GM21619 (cell line): ENCODE results near the gene LRRTM4.

Experiments
- ATAC-seq: cut with Tn5 transposase; IDR thresholded peaks from one replicate; pipeline ENCODE4 v1.9.1; 2021; ENCODE audit not compliant: unreplicated experiment

Gene LRRTM4

DNA sequence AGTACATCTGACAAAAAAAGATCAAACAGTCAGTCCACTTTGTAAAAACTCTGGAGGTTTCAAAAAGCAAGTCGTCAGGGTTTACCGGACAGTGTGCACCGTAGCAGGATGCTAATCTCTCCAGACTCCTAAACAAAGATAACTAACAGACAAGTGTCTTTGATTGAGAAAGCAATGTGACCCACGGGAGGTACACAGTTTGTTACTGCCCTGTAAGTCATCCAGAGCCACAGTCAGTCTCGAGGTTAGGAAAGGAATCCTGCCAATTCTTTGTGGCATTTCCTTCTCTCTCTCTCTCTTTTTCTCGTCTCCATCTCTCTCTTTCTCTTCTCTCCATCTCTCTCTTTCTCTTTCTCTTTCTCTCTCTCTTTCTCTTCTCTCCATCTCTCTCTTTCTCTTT, 42.8 kb downstream of the LRRTM4 start:
- ATAC-seq: no peak

DNA sequence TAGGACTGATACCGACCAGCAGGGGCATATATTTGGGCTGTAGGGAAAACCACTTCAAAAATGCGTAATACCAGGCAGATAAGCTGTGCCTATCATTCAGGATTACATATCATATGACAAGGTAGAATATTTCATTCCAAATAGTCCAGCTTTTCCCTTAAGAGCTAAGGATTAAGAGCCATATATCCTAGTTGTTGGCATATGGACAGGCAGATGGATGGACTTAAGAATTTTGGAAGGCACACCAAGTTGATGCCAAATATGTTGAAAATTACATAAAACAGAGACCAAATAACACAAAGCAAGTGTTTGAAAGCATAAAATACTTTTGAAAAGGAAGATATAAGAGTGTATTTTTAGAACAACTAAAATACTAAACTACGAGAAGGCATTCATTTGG, 52.1 kb downstream of the LRRTM4 start:
- ATAC-seq: no peak

DNA sequence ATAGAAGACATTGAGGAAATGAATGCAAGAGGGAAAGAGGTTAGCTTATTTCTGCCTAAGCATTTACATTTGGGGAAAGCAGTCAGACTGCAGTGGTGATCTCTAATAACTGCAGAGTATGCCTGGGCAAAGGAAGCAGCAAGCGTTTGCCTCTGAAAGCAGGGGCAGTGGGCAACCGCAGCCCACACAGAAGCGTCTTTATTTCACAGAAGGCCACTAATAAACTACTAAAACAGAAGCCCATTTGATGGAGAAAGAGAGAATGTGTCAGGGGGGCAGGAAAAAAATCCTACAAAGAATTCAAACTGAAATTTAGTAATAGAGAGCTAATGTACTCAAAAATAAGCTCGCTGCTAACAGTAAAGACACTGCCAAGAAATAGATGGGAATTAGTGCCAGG, 53.1 kb downstream of the LRRTM4 start:
- no peak for ATAC-seq

DNA sequence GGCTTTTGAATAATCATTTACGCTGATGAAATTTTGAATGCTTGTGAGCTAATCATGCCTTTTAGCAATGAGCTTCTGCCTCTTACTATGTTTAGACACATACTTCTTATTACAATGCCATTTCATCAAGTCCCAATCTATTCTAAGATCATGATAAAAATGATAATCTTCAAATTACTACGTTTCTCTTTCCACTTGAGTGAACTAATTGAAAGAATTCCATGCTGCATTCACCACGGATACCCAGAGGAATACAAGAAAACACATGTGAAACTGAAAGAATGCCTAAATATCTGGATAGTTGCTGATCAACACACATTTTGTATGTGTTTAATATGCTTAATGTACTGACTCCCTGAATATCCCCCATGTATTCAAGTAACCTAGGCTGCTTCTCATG, 62.3 kb downstream of the LRRTM4 start:
- no peak for ATAC-seq

DNA sequence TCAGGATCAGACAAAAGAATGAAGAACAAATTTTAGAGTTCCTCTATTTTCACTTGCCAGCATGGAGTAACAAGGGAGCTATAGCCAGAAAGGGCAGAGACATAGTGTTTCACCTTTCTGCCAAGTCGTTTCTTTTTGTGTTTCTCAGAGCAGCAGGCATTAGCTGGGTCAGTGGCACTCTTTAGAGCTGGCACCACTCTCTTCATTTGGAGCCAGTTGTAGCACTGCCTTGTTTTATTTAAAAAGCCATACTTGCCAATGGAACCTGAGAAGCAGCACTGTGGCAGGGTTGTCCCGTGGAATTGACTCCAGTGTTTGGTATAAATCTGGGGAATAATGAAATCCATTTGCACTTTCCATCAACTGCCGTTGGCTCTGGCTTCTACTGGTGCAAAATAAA, 64.0 kb downstream of the LRRTM4 start:
- no peak for ATAC-seq

DNA sequence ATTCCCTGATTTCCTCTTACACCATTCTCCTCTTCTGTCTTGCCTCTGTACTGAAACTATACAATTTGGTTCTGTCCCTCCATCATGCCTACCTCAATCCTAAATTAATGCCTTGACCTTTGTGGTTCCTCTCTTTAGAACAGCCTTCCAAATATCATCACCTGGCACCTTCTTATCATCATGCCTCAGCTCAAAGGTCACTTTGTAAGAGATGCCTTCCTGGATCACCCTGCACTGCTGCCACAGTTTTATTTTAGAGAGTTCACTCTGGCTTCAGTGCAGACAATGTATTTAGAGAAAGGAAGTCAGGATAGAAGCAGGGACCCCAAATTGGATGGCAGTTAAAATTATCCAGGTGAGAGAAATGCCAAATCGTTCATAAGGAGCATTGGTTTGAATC, 64.5 kb downstream of the LRRTM4 start:
- ATAC-seq: no peak

DNA sequence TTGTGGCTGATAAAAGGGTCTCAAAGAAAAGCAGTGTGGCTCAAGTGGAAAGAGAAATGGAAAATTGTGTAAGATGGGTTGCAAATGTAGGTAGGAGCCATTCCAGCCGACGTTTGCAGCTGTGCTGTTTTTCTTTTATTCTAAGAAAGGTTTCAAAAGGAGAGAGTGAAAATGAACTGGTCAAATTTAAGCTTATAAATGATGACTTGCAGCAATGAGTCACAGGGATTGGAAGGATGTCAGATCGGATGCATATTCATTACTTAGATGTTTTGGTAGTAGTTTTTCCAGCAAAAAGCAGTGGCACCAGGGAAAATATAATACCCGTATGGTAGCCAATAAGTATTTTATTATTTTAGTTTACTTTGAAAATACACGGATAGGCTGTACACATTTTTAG, 79.1 kb downstream of the LRRTM4 start:
- no peak for ATAC-seq

DNA sequence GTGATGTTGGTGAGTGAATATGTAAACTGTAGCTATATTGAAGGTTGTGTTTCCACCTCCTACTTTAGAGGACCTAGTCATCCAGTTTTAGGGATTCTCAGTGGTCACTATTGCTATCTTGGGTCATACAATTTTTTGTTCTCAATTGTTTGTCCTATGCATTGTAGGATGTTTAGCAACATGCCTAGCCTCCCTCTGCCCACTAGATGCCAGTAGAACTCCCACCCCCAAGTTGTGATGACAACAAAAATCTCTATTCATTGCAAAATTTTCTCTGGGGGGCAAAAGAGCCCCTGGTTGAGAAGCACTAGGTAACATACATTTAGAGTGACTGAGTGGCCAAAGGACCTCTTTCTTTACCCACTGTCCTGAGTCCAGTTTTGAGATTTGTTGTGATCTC, 87.3 kb downstream of the LRRTM4 start:
- no peak for ATAC-seq

DNA sequence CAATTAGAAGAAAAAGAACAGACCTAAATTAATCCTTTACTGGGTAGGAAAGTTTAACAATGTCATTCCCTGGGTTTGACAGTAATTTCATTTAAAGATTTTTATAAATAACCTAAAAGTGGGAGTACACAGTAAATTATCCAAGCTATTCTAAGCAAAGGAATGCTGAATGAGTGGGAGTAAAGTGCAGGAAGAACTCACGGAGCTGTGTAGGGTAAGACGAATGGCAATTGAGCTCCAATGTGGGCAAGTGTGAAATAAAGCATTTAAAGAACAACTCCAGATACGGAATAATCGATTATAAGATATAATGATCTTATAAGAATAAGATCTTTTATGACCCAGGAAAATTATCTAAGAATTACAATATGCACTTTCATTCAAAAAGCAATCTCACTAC, 93.2 kb downstream of the LRRTM4 start:
- no peak for ATAC-seq

DNA sequence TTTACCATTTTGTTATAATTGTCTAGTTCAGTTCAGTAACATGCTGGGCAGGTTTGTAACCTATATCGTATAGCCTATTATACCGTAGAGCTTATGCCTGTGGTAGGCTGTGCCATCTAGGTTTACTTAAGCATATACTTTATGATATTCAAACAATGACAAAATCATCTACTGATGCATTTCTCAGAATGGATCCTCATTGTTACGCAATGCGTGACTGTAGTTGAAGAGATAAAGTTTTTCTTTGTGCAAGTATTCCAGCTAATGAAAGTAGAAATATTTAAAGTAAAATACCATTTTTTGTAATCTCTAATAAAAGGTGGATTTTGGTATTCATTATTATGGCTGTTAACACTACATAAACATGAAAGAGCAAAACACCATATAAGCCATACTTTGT, 100.2 kb downstream of the LRRTM4 start:
- ATAC-seq: no peak

DNA sequence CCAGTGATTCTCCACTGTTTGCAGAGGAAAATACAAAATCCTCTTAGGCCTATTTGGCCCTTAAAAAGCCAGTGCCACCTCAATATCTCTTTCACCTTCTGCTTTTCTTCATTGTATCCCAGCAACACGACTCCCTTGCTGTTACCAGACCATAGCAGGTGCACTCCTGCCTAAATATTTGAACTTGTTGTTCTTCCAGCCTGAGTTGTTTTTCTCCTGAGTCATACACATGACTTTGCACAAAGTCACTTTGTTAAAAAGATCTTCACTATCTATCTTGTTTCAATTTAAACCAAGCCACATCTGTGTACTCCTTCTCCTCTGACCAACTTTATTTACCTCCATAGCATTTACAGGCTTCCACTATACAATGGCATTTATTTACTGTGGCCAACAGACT, 103.6 kb downstream of the LRRTM4 start:
- ATAC-seq: no peak

DNA sequence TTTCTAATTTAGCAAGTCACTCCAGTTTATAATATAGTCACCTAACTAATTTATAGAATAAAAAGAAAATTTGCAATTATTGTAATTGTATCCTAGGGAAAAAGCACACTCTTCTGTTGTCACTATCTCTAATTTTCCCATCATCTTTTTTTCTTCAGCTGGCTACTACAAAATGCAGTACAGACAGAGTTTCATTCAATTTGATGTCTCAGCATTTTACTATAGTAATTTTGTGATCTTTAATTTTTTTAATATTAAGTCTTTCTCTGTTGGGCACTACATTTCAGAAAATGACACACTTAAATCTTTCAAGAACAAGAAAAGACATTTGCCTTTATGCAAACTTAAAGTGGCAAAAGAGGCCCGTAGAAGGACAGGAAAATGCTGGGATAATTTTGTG, 118.0 kb downstream of the LRRTM4 start:
- ATAC-seq: no peak

DNA sequence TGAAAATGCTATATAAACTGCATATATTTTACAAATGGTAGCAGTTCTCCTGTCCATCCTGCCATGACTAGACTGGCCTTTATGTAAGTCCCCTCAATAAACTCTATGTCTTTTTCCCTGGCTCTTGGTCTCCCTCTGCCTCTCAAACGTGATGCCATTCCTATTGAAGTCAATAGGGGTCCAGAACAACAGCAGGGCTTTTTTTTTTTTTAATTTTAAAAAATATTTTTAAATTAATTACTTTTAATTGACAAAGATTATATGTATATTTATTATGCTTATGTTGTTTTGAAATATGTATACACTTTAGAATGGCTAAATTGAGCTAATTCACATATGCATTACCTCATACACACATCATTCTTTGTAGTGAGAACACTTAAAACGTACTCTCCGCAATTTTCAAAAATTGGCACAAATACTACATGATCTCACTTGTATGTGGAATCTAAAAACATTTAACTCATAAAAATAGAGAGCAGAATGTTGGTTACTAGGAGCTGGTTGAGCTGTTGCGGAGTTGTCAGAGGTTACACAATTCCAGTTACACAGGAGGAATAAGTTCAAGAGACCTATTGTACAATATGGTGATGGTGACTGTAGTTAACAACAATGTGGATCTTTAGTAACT, 123.1 kb downstream of the LRRTM4 start:
- ATAC-seq: no peak

DNA sequence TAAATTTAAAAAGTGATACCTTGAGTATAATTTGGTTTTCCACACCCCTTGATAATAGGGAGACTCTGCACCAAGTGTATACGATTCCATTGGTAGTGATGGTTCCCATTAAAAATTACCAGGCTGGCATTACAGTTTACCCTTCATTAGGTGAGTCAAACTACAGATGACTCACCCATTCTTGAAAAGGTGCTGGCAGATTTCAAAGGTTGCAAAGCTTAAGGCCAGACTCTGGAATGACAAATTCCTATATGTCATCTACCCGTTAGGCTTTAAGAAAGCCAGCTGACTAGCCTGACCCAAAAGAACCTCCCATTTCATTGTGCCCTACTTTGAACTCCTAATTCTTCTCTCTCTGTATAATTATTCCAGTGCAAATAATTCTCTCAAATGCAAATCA, 124.4 kb downstream of the LRRTM4 start:
- ATAC-seq: no peak

DNA sequence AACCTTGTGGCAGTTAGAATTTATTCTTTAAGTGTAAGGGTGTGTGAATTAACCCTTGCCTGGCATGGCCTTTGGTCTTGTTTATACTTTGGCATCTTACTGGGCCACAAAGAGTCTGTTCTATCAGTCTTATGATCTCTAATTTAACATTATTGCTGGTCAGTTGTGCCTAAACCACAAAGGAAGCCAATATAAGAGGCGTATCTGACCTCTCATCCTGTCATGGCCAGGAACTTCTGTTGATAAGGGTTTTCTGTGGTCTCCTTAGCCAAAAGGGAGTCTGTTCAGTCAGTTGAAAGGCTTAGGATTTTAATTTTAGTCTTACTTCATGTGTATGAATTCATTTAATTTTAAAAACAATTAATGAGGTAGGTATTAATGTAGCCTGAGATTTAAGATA, 127.2 kb downstream of the LRRTM4 start:
- no peak for ATAC-seq

DNA sequence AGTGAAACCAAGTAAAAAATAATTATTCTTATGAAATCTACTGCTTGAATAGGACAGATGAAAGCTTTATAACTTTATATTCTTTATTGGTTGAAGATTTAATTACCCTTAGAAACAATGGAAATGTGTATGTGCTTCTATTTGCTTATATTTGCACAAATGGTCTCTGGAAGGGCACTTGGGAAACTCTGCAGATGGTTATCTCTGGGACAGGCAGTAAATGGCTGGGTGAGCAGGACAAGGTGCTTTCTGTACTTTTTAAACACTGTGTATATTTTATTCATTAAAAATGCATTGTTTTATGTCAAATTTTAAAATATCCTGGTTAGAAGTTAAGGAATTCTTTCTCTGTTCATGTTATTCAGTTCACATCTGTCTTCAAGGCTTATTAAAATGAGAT, 131.1 kb downstream of the LRRTM4 start:
- ATAC-seq: no peak

DNA sequence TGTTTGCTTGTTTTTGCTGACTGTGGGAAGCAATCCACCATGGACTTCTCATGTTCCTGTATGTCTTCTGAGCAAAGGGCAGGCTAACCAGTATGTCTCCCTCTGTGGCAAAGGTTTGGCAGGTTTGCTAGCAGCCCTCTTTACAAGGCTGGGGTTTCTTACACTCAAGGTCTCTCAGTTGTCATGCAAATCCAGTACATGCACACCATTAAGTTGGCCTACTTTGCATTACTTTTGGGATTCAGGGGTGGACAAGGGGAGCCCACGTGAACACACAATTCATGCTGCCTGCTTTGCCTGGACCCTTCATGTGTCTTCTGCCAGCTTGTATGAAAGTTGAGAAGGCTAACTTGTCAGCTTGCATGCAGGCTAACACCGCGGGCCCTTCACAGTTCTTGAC, 134.9 kb downstream of the LRRTM4 start:
- no peak for ATAC-seq

DNA sequence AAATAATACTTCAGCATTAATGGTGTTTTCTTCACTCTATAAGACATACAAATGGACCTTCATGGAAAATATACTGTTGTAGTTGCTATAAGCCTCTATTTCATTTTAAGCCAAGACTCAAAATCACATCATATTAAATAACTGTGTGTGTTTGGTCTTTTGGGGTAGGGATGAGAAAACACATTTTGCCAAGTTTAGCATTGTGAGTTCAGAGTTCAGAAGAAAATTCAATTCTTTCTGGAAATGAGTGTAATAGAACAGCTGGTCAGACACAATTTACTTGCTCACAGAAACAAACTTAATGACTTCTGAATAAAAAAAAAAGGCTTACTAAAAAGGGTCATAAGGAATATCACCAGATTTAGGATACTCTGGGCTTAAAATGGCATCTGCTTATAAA, 149.5 kb downstream of the LRRTM4 start:
- no peak for ATAC-seq

DNA sequence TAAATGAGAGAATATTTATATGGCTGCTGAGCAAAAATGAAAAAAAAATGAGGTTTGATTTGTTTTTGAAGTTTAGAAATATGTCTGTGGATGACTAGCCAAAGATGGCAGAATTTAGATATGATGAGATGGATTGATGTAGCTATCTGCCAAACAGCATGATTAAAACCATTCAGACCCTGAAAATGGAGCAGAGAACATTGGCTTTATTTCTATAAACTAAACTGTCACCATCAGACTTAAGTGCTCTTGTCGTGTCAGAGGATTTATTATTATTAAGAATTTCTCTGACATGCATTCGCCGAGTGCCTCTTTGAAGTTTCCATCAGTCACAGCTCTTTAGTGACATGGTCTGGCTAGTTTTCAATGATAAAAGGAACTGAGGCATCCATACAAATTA, 151.7 kb downstream of the LRRTM4 start:
- no peak for ATAC-seq

DNA sequence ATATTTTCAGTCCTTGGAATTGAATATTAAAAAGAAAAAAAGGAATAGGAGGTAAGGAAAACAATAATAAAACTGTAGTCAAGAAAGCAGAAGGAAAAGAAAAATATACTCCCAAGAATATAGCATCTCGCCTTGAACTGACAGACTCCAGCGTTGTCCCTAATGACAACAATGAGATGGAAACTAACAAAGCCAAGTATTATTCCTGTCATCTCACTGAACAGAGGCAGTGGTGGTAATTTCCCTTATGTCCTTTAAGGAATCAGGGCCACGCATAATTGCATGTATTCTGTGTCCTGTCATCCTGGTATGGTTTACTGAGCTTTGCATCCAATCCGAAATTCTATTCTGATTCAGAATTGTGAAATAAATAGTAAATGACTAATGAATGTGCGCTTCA, 158.9 kb downstream of the LRRTM4 start:
- no peak for ATAC-seq

DNA sequence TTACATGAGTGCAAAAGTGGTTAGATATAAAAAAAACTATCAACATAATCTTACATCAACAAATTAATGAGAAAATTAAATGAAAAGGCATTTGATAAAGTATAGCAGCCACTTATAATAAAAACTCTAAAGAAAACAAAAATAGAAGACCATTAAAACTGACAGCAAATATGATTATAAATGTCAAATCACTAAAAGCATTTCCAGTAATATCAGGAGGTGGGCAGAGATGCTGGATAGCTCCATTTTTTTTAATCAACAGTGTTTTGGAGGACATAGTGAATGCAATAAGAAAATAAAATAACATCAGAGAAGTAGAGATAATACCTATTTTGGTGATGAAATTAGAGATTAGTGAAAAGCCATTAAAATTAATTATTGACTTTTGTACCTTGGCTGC, 173.4 kb downstream of the LRRTM4 start:
- ATAC-seq: no peak

DNA sequence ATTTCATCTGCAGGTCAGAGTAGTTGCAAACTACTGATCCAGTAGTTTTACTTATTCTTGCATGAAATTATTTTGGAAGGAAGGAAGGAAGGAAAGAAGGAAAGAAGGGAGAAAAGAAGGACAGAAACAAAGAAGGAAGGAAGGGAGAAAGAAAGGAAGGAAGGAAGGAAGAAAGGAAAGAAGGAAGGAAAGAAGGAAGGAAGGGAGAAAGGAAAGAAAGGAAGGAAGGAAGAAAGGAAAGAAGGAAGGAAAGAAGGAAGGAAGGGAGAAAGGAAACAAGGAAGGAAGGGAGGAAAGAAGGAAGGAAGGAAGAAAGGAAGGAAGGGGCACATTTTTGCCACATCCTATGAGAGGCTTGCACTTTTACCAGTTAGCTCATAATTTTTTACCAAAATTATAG, 186.2 kb downstream of the LRRTM4 start:
- ATAC-seq: no peak

DNA sequence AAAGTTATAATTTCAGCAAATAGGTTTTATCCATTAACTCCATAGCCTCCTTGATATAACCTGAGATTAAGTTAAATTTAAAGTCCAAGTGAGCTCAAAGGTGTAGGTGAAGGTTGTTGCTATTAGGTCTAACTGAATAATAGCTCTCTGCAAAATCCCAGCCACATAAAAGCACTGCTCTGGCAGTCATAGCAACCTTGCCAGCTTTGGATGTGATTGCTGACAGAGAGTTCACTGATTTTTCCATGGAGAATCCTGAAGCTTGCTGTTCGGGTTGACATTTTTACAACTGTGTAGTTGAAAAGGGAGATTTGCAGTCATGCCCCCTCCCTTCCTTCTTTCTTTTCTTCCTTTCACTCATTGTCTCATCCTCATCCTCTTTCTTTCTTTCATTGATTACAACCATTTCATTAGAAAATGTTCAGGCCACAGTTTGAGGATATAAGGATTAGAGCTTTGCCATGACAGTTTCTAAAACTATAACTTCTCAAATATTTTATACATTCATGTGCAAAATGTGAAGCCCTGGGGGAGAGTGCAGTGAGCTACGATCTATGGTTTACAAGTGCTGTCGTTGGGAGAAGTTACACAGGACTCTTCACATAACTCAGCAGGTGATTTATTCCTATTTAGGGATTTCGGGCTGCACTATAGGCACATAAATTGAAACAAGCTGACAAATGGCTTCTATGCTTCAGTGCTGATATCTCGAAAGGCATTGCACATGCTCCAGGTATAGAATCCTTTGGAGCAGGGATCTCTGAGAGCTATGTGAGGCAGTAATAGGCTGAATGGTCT, 193.8 kb downstream of the LRRTM4 start:
- no peak for ATAC-seq
